ENCODE results near the gene MS4A14.
"Not testable (repeated sequence)": the region's sequence is repeated elsewhere in the genome, so short reads cannot be mapped to it uniquely, and the experiment has no call there.

MS4A14 gene

GRCh38 chr11:60390419-60390818, 5.8 kb upstream of the MS4A14 start:
- DNase-seq: no peak

GRCh38 chr11:60392361-60392760, 3.9 kb upstream of the MS4A14 start:
- no peak for DNase-seq

GRCh38 chr11:60393016-60393415, 3.2 kb upstream of the MS4A14 start:
- DNase-seq: no peak

- DNase-seq: no peak
Measured at GRCh38 chr11:60394666-60395380, 1.4 kb upstream of the MS4A14 start.

GRCh38 chr11:60396799-60397198, 540 bp downstream of the MS4A14 start:
- no peak for DNase-seq

GRCh38 chr11:60420015-60420414, 23.8 kb downstream of the MS4A14 start:
- DNase-seq: no peak

GRCh38 chr11:60422609-60423008, 26.4 kb downstream of the MS4A14 start:
- DNase-seq: no peak

- DNase-seq: no peak
Measured at GRCh38 chr11:60428517-60428916, 32.3 kb downstream of the MS4A14 start.

- no peak for DNase-seq
Measured at GRCh38 chr11:60429272-60429671, 33.0 kb downstream of the MS4A14 start, which contains the start of gene MS4A5. MS4A5 (plus strand) TSS chr11:60429572; CDS start chr11:60429675, 103 bp downstream.

GRCh38 chr11:60431251-60431650, 35.0 kb downstream of the MS4A14 start:
- no peak for DNase-seq

GRCh38 chr11:60433401-60433800, 37.1 kb downstream of the MS4A14 start:
- no peak for DNase-seq

- DNase-seq: no peak
Measured at GRCh38 chr11:60447070-60447469, 50.8 kb downstream of the MS4A14 start.

- DNase-seq: no peak
Measured at GRCh38 chr11:60447846-60448245, 51.6 kb downstream of the MS4A14 start.

GRCh38 chr11:60451185-60451584, 54.9 kb downstream of the MS4A14 start:
- DNase-seq: not testable (repeated sequence)

GRCh38 chr11:60454212-60454611, 58.0 kb downstream of the MS4A14 start:
- no peak for DNase-seq

- no peak for DNase-seq
Measured at GRCh38 chr11:60455531-60456042, 59.3 kb downstream of the MS4A14 start, which contains the start of gene MS4A1. MS4A1 (plus strand) TSS chr11:60455847; CDS start chr11:60462375, 6,528 bp downstream.

GRCh38 chr11:60457576-60457975, 61.3 kb downstream of the MS4A14 start:
- DNase-seq: no peak

- DNase-seq: no peak
Measured at GRCh38 chr11:60459345-60459744, 63.1 kb downstream of the MS4A14 start.

Measured in fibroblast of skin of scalp (primary cell).